Keratinocyte (primary cell): Measurements from ENCODE around the gene ATP13A3. TPM values are rescaled to one million over a fixed set of nuclear protein-coding genes. Genes with fewer than 3 reads are reported as not detected.

Experiments used
- DNase-seq: peaks from one replicate; pipeline ENCODE4 v3.0.0-alpha.2; 2011; ENCODE audit warnings: low read depth, missing footprints, low spot score
- FAIRE-seq: peaks from 2 replicates; lab custom pipeline; 2011; peaks lifted over from hg19 to GRCh38; lab: Jason Lieb, UNC
- H2AFZ ChIP-seq: 2 replicates; pipeline ENCODE4 v1.6.0; 2012; ENCODE audit warnings: low read length, control low read depth, inconsistent platforms; ENCODE audit not compliant: control insufficient read depth
- H3K27ac ChIP-seq: 2 replicates; pipeline ENCODE4 v1.5.1; 2011; ENCODE audit warnings: low read length; ENCODE audit not compliant: control insufficient read depth, insufficient read depth
- H3K27me3 ChIP-seq: 3 replicates; pipeline ENCODE4 v1.6.0; 2011; ENCODE audit warnings: low read length; ENCODE audit not compliant: control insufficient read depth, insufficient read depth; ENCODE audit errors: extremely low read depth
- H3K36me3 ChIP-seq, 2 experiments: 2 replicates in 1 of 2; 3 replicates in 1 of 2; pipeline ENCODE4 v1.5.1; 2011; ENCODE audit warnings: low read length in 2 of 2, mild to moderate bottlenecking in 1 of 2; ENCODE audit not compliant: control insufficient read depth in 2 of 2, insufficient read depth in 2 of 2; ENCODE audit errors: extremely low read depth in 1 of 2
- H3K4me1 ChIP-seq: 3 replicates; pipeline ENCODE4 v1.5.1; 2011; ENCODE audit warnings: low read length; ENCODE audit not compliant: control insufficient read depth, insufficient read depth; ENCODE audit errors: extremely low read depth
- H3K4me2 ChIP-seq: 3 replicates; pipeline ENCODE4 v1.6.0; 2011; ENCODE audit warnings: low read depth, low read length; ENCODE audit not compliant: control insufficient read depth, insufficient read depth; ENCODE audit errors: extremely low read depth
- H3K4me3 ChIP-seq, 3 experiments: fragments of 200-600 bp in 1 of 3; sonication (generic) in 1 of 3; 2 replicates in 2 of 3; 3 replicates in 1 of 3; pipeline ENCODE4 v1.5.1; 2011 to 2016; ENCODE audit warnings: low read length in 3 of 3, mild to moderate bottlenecking in 3 of 3, control low read depth in 2 of 3, inconsistent platforms in 1 of 3, low read depth in 1 of 3, mixed read lengths in 1 of 3, mixed run types in 1 of 3, moderate library complexity in 1 of 3; ENCODE audit not compliant: control insufficient read depth in 2 of 3, insufficient read depth in 2 of 3; ENCODE audit errors: extremely low read depth in 1 of 3
- H3K79me2 ChIP-seq: 2 replicates; pipeline ENCODE4 v1.6.0; 2012; ENCODE audit warnings: low read length; ENCODE audit not compliant: control insufficient read depth, insufficient read depth
- H3K9ac ChIP-seq: 3 replicates; pipeline ENCODE4 v1.6.0; 2011; ENCODE audit warnings: low read length; ENCODE audit not compliant: control insufficient read depth, insufficient read depth; ENCODE audit errors: extremely low read depth
- H3K9me1 ChIP-seq: 3 replicates; pipeline ENCODE4 v1.6.0; 2011; ENCODE audit warnings: low read length; ENCODE audit not compliant: control insufficient read depth, insufficient read depth; ENCODE audit errors: extremely low read depth
- H3K9me3 ChIP-seq: 2 replicates; pipeline ENCODE4 v1.5.1; 2012; ENCODE audit warnings: low read depth, low read length; ENCODE audit not compliant: control insufficient read depth
- H4K20me1 ChIP-seq: 3 replicates; pipeline ENCODE4 v1.6.0; 2011; ENCODE audit warnings: low read length; ENCODE audit not compliant: control insufficient read depth, insufficient read depth; ENCODE audit errors: extremely low read depth
- CTCF ChIP-seq, 3 experiments: IDR thresholded peaks in 1 of 3; conservative IDR thresholded peaks in 1 of 3; optimal IDR thresholded peaks in 1 of 3; 2 replicates in 2 of 3; 3 replicates in 1 of 3; pipeline versions ENCODE3 to v1.5.1; 2011; ENCODE audit warnings: low read length in 3 of 3, mild to moderate bottlenecking in 3 of 3, moderate library complexity in 2 of 3, control low read depth in 1 of 3, inconsistent platforms in 1 of 3; ENCODE audit not compliant: insufficient read depth in 2 of 3; ENCODE audit errors: extremely low read depth in 1 of 3
- EZH2 ChIP-seq: IDR thresholded peaks from one replicate; pipeline ENCODE4 v1.6.1; 2012; ENCODE audit warnings: inconsistent platforms, mild to moderate bottlenecking, low read length, moderate library complexity
- dilution Hi-C: fragments of 300-500 bp; cut with MboI; formaldehyde crosslinking; loops from one replicate; pipeline ENCODE4 v1.7.0; 2020; ENCODE audit warnings: low sequenced_read_pairs; ENCODE audit not compliant: extremely low pct_ligation_motif_present
- polyA plus RNA-seq, 5 experiments: library from polyadenylated mRNA; depleted of rRNA in 3 of 5; stranded (reverse) in 3 of 5; stranded (forward) in 1 of 5; unstranded in 1 of 5; fragments of >200 nt; gene quantifications; 1 replicate in 1 of 5; 2 replicates in 3 of 5; 3 replicates in 1 of 5; pipeline versions ENCODE4 v1.2.1 to v1.2.3, GENCODE V29; 2011 to 2012; ENCODE audit warnings: missing spikeins in 2 of 5, low read depth in 1 of 5, low replicate concordance in 1 of 5

The ATP13A3 gene
- polyA plus RNA-seq, 1 donor (not counting 4 experiments of a cell fraction or from before 2014, with no cell fraction given) = 103 TPM

GRCh38 chr3:194401868-194402329 is 84.9 kb downstream of the ATP13A3 start:
- Histone ChIP-seq H3K79me2 (no peaks in the 10 kb centered on the region), H3K9ac (no peak overlapping the region), H3K4me3 (no peak overlapping the region), H3K36me3 (peaks cover 0 to 3% of the 10 kb centered on the region in 2 experiments), H3K4me1 (peaks cover 6% of the 10 kb centered on the region), H3K27ac (no peak overlapping the region), H4K20me1 (no peaks in the 10 kb centered on the region), H2AFZ (no peak overlapping the region), H3K9me1 (no peaks in the 10 kb centered on the region), H3K9me3 (no peaks in the 10 kb centered on the region), H3K27me3 (peaks cover 20% of the 10 kb centered on the region), H3K4me2 (no peak overlapping the region)
- FAIRE-seq (no peak), DNase-seq (no peak)
- dilution Hi-C loops = no loop called here
- TF ChIP-seq EZH2 (no peak), CTCF (optimal IDR thresholded peaks at IDR 0.05 in 1 of 3, IDR thresholded peaks at IDR 0.05 in 1 of 3, conservative IDR thresholded peaks at IDR 0.05 in 1 of 3; ENCODE audit: extremely low read depth in 1 of 3, insufficient read depth in 2 of 3, low read length in 3 of 3) (no peak)

GRCh38 chr3:194401346-194401745 is 85.5 kb downstream of the ATP13A3 start:
- Histone ChIP-seq H3K36me3 (peaks cover 0 to 3% of the 10 kb centered on the region in 2 experiments), H2AFZ (no peak overlapping the region), H3K27ac (no peak overlapping the region), H3K27me3 (peaks cover 24% of the 10 kb centered on the region), H3K4me1 (peaks cover 10% of the 10 kb centered on the region), H3K79me2 (no peaks in the 10 kb centered on the region), H3K9me3 (no peaks in the 10 kb centered on the region), H3K9ac (no peak overlapping the region), H3K9me1 (no peaks in the 10 kb centered on the region), H3K4me2 (no peak overlapping the region), H4K20me1 (no peaks in the 10 kb centered on the region), H3K4me3 (no peak overlapping the region)
- TF ChIP-seq EZH2 (no peak), CTCF (optimal IDR thresholded peaks at IDR 0.05 in 1 of 3, IDR thresholded peaks at IDR 0.05 in 1 of 3, conservative IDR thresholded peaks at IDR 0.05 in 1 of 3; ENCODE audit: extremely low read depth in 1 of 3, insufficient read depth in 2 of 3, low read length in 3 of 3) (no peak)
- DNase-seq = no peak
- FAIRE-seq = no peak
- dilution Hi-C loops = no loop called here
